Rectal smooth muscle tissue (tissue), 1 donor: ENCODE data around the gene KSR2.
"Not testable (repeated sequence)": the region's sequence is repeated elsewhere in the genome, so short reads cannot be mapped to it uniquely, and the experiment has no call there.

Source experiments
- H3K27ac ChIP-seq: one replicate; pipeline ENCODE4 v1.7.0; 2013; ENCODE audit warnings: low read depth, low read length, inconsistent platforms
- H3K27me3 ChIP-seq: one replicate; pipeline ENCODE4 v1.7.0; 2013; ENCODE audit warnings: low read length; ENCODE audit not compliant: control insufficient read depth, insufficient read depth
- H3K36me3 ChIP-seq: one replicate; pipeline ENCODE4 v1.7.0; 2013; ENCODE audit warnings: low read length; ENCODE audit not compliant: control insufficient read depth, insufficient read depth
- H3K4me1 ChIP-seq: one replicate; pipeline ENCODE4 v1.7.0; 2013; ENCODE audit warnings: low read length; ENCODE audit not compliant: control insufficient read depth, insufficient read depth
- H3K4me3 ChIP-seq: one replicate; pipeline ENCODE4 v1.7.0; 2013; ENCODE audit warnings: low read length
- H3K9ac ChIP-seq: one replicate; pipeline ENCODE4 v1.7.0; 2013; ENCODE audit warnings: low read length

The KSR2 gene

DNA sequence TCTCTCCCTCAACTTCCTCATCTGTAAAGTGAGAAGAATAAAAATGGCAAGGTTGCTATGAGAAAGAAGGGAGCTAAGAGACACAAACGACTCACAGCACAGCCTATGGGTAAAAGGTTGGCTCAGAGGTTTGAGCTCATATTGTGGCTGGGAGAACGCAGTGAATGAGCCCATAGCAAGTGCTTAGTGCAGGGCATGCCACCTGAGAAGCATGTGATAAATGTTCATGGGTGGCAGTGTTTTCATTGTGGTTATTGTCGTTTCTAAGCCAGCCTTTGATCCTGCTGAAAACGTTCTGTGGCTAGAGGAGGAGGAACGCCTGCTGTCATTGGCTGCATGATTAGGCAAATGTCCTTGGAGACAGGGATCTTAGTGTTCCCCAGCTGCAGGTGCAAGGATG is 150.4 kb downstream of the KSR2 start:
- H3K4me3 ChIP-seq, result no peak overlapping the region
- H3K36me3 ChIP-seq, result no peaks in the 10 kb centered on the region
- H3K4me1 ChIP-seq, result no peaks in the 10 kb centered on the region
- no peaks in the 10 kb centered on the region for H3K27me3 ChIP-seq
- H3K27ac ChIP-seq, result no peak overlapping the region
- H3K9ac ChIP-seq, result no peak overlapping the region

DNA sequence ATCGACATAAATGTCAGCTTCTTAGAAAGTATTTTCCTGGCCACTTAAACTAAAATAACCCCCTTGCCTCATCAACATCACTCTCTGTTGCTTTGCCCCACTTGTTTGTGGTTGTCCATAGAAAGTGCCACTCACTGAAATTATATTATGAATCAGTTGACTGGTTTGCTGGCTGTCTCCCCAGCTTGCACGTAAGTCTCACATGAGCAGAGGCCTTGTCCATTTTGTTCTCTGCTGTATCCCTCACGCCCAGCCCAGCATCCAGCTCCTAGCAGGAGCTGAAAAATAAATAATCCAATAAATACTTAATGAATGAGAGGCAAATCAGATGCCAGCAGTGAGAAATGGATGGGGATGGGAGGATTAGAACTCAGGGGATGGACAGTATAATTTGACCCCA is 159.3 kb downstream of the KSR2 start:
- Histone ChIP-seq H3K36me3 (no peaks in the 10 kb centered on the region), H3K4me3 (no peak overlapping the region), H3K27ac (no peak overlapping the region), H3K4me1 (no peaks in the 10 kb centered on the region), H3K9ac (no peak overlapping the region), H3K27me3 (no peaks in the 10 kb centered on the region)

DNA sequence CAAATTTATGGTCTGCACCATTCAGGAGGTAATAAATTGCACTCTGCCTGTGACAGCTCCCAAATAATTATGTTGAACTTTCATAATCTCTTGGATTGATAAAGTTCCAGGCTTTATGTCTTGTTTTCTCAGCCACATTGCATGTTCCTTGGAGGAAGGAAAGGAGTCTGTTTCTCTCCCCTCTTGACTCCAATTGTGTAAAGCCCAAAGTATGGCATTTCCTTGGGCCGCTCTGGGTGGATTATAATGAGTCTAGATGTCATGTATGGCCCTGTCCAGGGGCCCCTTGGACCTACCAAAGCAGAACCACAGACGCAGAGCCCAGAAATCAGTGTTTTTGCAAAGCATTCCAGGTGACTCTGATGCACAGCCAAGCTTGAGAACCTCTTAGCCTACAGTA is 160.8 kb downstream of the KSR2 start:
- no peak overlapping the region for H3K4me3 ChIP-seq
- no peak overlapping the region for H3K27ac ChIP-seq
- H3K4me1 ChIP-seq, result no peaks in the 10 kb centered on the region
- H3K27me3 ChIP-seq, result no peaks in the 10 kb centered on the region
- no peak overlapping the region for H3K9ac ChIP-seq
- no peaks in the 10 kb centered on the region for H3K36me3 ChIP-seq

DNA sequence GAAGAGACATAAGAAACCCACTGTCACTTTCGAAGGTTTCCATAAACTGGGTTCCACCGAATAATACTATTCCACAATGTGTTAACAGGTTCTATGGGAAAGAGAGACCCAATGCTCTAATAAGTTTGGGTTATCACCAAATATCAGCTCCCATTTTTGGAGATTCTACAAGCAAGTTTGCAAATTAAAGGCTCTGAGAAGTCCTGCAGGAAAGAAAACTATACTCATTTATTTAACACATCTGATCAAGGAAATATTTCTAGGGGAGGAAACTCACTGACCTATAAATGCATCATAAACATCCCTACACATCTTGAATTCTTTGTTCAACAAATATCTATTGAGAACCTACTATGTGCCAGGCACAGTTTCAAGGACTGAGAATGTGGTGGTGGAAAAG is 161.4 kb downstream of the KSR2 start:
- no peak overlapping the region for H3K9ac ChIP-seq
- H3K4me3 ChIP-seq, result no peak overlapping the region
- no peaks in the 10 kb centered on the region for H3K27me3 ChIP-seq
- H3K4me1 ChIP-seq, result no peaks in the 10 kb centered on the region
- no peaks in the 10 kb centered on the region for H3K36me3 ChIP-seq
- no peak overlapping the region for H3K27ac ChIP-seq

DNA sequence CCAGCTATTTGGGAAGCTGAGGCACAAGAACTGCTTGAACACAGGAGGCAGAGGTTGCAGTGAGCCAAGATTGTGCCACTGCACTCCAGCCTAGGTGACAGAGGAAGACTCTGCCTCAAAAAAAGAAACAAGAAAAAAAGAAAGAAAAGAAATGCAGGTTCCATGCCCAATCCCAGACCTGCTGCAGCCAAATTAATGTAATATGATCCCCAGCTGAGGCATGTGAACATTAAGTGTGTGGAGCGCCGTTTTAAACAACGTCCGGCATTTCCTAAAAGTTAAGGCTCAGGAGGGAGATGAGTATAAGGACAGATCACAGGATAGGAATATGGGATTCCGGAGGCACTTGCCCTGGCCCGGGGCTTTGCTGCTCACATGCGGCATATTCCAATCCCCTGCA is 162.9 kb downstream of the KSR2 start:
- no peaks in the 10 kb centered on the region for H3K4me1 ChIP-seq
- no peaks in the 10 kb centered on the region for H3K36me3 ChIP-seq

DNA sequence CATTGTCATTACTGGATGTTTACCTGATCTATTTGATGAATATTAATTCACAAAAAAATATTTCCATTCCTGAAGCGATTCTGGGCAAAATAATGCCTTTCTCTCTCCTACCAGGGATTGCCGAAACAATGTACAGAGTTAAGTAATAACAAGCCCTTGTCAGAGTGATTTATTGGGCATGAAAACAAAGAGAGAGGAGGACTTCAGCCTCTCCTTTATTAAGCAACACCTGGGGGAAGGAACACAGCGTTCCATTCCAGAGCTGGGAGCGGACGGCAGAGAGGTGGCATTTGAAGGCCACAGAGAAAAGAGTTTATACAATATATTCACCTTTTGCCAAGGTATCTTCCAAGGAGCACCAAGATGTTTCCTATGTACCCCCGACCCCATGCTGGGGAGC is 165.8 kb downstream of the KSR2 start:
- no peak overlapping the region for H3K9ac ChIP-seq
- H3K4me1 ChIP-seq, result no peaks in the 10 kb centered on the region
- no peak overlapping the region for H3K27ac ChIP-seq
- no peaks in the 10 kb centered on the region for H3K27me3 ChIP-seq
- H3K36me3 ChIP-seq, result no peaks in the 10 kb centered on the region
- no peak overlapping the region for H3K4me3 ChIP-seq

More for the DNA sequence above, 162.9 kb downstream of the KSR2 start:
- Histone ChIP-seq H3K4me3 (no peak overlapping the region), H3K27me3 (no peaks in the 10 kb centered on the region), H3K9ac (no peak overlapping the region), H3K27ac (no peak overlapping the region)

DNA sequence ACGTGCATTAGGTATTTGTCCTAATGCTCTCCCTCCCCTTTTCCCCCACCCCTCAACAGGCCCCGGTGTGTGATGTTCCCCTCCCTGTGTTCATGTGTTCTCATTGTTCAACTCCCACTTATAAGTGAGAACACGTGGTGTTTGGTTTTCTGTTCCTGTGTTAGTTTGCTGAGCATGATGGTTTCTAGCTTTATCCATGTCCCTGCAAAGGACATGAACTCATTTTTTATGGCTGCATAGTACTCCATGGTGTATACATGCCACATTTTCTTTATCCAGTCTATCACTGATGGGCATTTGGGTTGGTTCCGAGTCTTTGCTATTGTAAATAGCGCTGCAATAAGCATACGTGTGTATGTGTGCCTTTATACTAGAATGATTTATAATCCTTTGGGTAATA is 168.1 kb downstream of the KSR2 start:
- H3K36me3 ChIP-seq, H3K27ac ChIP-seq, H3K27me3 ChIP-seq, H3K9ac ChIP-seq, H3K4me1 ChIP-seq, H3K4me3 ChIP-seq: not testable (repeated sequence)

DNA sequence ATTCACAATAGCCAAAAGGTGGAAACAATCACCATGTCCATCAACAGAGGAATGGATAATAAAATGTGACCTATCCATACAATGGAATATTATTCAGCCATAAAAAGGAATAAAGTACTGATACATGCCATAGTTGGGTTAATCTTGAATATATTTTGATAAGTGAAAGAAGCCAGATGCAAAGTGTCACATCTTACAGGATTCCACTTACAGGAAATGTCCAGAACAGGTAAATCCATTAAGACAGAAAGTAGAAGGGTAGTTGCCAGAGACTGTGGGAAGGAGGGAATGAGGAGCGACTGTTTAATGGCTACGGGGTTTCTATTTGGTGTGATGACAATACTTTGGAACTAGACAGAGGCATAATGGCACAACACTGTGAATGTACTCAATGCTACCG is 171.6 kb downstream of the KSR2 start:
- Histone ChIP-seq H3K4me1 (no peaks in the 10 kb centered on the region), H3K27ac (no peak overlapping the region), H3K9ac (no peak overlapping the region), H3K27me3 (no peaks in the 10 kb centered on the region), H3K4me3 (no peak overlapping the region), H3K36me3 (no peaks in the 10 kb centered on the region)

DNA sequence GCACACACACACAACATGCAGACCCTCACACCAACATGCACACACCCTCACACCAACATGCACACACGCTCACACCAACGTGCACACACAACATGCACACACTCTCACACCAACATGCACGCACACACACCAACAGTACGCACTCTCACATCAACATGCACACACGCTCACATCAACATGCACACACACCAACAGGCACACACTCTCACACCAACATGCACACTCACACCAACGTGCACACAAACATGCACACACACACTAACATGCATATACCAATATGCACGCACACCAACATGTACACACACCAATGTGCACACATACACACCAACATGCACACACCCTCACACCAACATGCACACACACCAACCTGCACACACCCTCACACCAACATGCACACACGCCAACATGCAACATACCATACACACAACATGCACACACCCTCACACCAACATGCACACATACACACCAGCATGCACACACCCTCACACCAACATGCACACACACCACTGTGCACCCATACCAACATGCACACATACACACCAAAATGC is 175.8 kb downstream of the KSR2 start:
- H3K9ac ChIP-seq, result no peak overlapping the region
- H3K36me3 ChIP-seq, result no peaks in the 10 kb centered on the region
- H3K27ac ChIP-seq, result no peak overlapping the region

DNA sequence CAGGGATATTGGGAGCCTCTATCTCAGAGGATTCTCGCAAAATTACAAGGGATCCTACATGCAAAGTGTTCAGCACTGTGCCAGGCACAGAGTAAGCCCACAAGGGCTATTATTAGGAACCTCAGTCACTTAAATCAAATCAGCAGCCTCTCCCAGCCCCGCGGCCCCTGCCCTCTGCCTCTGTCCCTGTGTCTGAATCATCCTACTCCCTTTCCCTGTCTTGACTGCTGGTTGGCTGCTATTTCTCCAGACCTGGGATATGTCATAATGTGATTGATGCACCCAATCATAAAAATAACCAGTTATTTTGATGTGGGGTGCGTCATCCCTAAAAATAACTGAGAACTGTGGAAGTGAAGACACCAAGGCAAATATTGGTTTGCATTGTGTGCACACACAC is 176.3 kb downstream of the KSR2 start:
- Histone ChIP-seq H3K27ac (no peak overlapping the region), H3K4me1 (no peaks in the 10 kb centered on the region), H3K27me3 (no peaks in the 10 kb centered on the region), H3K4me3 (no peak overlapping the region), H3K9ac (no peak overlapping the region), H3K36me3 (no peaks in the 10 kb centered on the region)

More for the DNA sequence above, 175.8 kb downstream of the KSR2 start:
- no peaks in the 10 kb centered on the region for H3K4me1 ChIP-seq
- H3K27me3 ChIP-seq, result no peaks in the 10 kb centered on the region
- H3K4me3 ChIP-seq, result no peak overlapping the region

DNA sequence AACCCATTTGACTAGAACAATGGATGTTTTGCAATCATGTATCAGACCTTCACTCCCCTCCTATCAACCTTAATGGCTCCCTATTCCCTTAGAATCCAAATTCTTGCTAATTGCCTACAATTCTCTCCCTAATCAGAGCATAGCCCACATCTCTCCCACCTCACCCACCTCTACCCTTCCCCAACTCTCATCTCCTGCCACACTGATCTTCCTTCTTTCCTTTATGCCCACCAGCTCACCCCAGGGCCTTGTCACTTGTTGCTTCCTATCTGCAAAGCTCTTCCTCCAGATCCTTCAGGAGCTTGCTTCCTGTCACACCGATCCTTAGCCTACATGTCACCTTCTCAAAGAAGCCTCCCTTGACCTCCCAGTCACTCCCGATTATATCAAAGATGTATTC is 177.8 kb downstream of the KSR2 start:
- Histone ChIP-seq H3K27me3 (no peaks in the 10 kb centered on the region), H3K4me3 (no peak overlapping the region), H3K36me3 (no peaks in the 10 kb centered on the region), H3K4me1 (no peaks in the 10 kb centered on the region), H3K27ac (no peak overlapping the region), H3K9ac (no peak overlapping the region)

DNA sequence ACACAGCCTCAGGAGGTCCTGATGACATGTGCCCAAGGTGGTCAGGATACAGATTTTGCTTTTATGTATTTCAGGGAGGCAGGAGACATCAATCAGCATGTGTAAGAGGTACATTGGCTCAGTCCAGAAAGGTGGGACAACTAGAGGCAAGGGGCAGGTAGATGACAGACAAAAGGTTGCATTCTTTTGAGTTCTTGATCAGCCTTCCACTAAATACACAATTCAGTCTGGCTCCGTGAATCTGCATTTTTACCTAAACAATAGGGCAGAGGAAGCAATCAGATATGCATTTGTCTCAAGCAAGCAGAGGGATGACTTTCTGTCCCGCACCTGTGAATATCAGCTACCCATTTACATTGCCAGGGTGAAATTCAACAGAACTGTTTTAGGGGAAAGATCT is 178.6 kb downstream of the KSR2 start:
- no peak overlapping the region for H3K9ac ChIP-seq
- H3K4me3 ChIP-seq, result no peak overlapping the region
- no peaks in the 10 kb centered on the region for H3K36me3 ChIP-seq
- H3K4me1 ChIP-seq, result no peaks in the 10 kb centered on the region
- no peaks in the 10 kb centered on the region for H3K27me3 ChIP-seq
- H3K27ac ChIP-seq, result no peak overlapping the region

DNA sequence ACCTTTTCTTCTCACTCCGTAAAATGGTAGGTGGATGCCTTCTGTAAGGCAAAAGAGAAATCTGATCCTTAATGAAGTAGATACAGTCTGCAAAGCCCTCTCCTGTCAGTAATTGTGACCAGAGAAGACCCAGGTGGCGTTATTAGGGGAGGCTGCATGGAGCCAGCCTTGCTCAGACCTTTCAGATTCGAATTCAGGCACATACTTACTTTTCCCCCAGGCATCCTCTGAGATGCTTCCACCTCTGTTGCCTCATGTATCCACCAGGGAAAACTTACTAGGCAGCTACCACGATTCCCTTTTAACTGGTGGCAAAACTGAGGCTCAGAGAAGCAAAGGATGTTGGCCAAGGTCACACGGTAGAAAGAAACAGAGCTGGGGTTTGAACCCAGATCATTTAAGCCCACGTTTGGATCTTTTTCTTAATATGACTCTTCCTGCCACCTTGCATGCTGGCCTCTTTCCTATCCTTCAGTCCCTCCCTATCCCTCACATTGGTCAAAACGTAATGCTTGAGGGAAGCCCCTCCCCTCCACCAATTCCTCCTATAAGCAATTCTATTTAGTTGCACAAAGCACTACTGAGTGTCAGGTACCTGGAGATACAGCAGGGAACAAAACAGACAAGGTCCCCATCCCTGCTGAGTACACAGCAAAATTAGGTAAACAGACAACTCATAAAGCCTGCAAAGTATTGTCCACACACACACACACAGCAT is 179.4 kb downstream of the KSR2 start:
- no peaks in the 10 kb centered on the region for H3K27me3 ChIP-seq
- H3K9ac ChIP-seq, result no peak overlapping the region
- no peaks in the 10 kb centered on the region for H3K36me3 ChIP-seq
- no peak overlapping the region for H3K27ac ChIP-seq
- no peak overlapping the region for H3K4me3 ChIP-seq
- H3K4me1 ChIP-seq, result no peaks in the 10 kb centered on the region
